Endothelial cell of umbilical vein (primary cell): ENCODE measurements around the gene FBLN7. TPM values are rescaled to one million over a fixed set of nuclear protein-coding genes. Genes with fewer than 3 reads are reported as not detected.
"Not testable (repeated sequence)": the region's sequence is repeated elsewhere in the genome, so short reads cannot be mapped to it uniquely, and the experiment has no call there.

Experiments
- BruUV-seq: library from RNA; stranded (reverse); fragments of 400-500 nt; replicated peaks from 2 replicates; lab custom pipeline; 2021; lab: Mats Ljungman, UMichigan
- CTCF ChIA-PET: fragments of 300-600, 350-600 bp; sonication (Branson Sonifier 250); formaldehyde crosslinking; loops from one replicate; lab custom pipeline; 2021; ENCODE audit warnings: antibody characterized with exemption, inconsistent platforms; lab: Charles Lee
- POLR2A ChIA-PET: fragments of 300-600, 350-600 bp; sonication (Branson Sonifier 250); formaldehyde crosslinking; loops from one replicate; lab custom pipeline; 2021; ENCODE audit warnings: antibody characterized with exemption, inconsistent platforms; lab: Charles Lee
- DNase-seq: peaks from one replicate; pipeline ENCODE4 v3.0.0-alpha.2; 2011; ENCODE audit warnings: low read depth, low spot score
- FAIRE-seq: peaks from 2 replicates; lab custom pipeline; 2011; peaks lifted over from hg19 to GRCh38; lab: Jason Lieb, UNC
- H2AFZ ChIP-seq: 2 replicates; pipeline ENCODE4 v1.6.0; 2012; ENCODE audit warnings: low read depth, low read length, control low read depth, inconsistent platforms
- H3K27ac ChIP-seq: 2 replicates; pipeline ENCODE4 v1.5.1; 2011; ENCODE audit warnings: low read depth, mild to moderate bottlenecking, control low read depth, low read length, moderate library complexity; ENCODE audit not compliant: insufficient read depth
- H3K27me3 ChIP-seq, 2 experiments: 2 replicates each; pipeline versions ENCODE4 v1.6.0 to v1.6.1; 2011; ENCODE audit warnings: low read length in 2 of 2, mixed read lengths in 1 of 2; ENCODE audit not compliant: control insufficient read depth in 2 of 2, insufficient read depth in 2 of 2
- H3K36me3 ChIP-seq, 2 experiments: 2 replicates in 1 of 2; 3 replicates in 1 of 2; pipeline ENCODE4 v1.5.1; 2011; ENCODE audit warnings: low read length in 2 of 2, mild to moderate bottlenecking in 1 of 2, moderate library complexity in 1 of 2; ENCODE audit not compliant: control insufficient read depth in 2 of 2, insufficient read depth in 2 of 2; ENCODE audit errors: extremely low read depth in 1 of 2
- H3K4me1 ChIP-seq: 3 replicates; pipeline ENCODE4 v1.5.1; 2011; ENCODE audit warnings: mild to moderate bottlenecking, low read length; ENCODE audit not compliant: control insufficient read depth, insufficient read depth; ENCODE audit errors: extremely low read depth
- H3K4me2 ChIP-seq: 2 replicates; pipeline ENCODE4 v1.6.1; 2011; ENCODE audit warnings: low read length, control low read depth, mixed read lengths; ENCODE audit not compliant: insufficient read depth
- H3K4me3 ChIP-seq, 3 experiments: fragments of 200-600 bp in 1 of 3; sonication (generic), shearing (Covaris generic) in 1 of 3; replicated peaks in 1 of 3; 2 replicates each; pipeline ENCODE4 v1.5.1; 2011 to 2016; ENCODE audit warnings: control low read depth in 3 of 3, low read length in 3 of 3, mild to moderate bottlenecking in 2 of 3, inconsistent platforms in 1 of 3, low read depth in 1 of 3, moderate library complexity in 1 of 3; ENCODE audit not compliant: insufficient read depth in 1 of 3
- H3K79me2 ChIP-seq: 2 replicates; pipeline ENCODE4 v1.6.0; 2012; ENCODE audit warnings: low read length, inconsistent platforms; ENCODE audit not compliant: control insufficient read depth, insufficient read depth
- H3K9ac ChIP-seq: replicated peaks from 2 replicates; pipeline ENCODE3; 2011; ENCODE audit warnings: low read length, control low read depth; ENCODE audit not compliant: insufficient read depth; ENCODE audit errors: extremely low read depth
- H3K9me1 ChIP-seq: replicated peaks from 3 replicates; pipeline ENCODE4 v1.6.0; 2011; ENCODE audit warnings: mild to moderate bottlenecking, low read length; ENCODE audit not compliant: control insufficient read depth, insufficient read depth; ENCODE audit errors: extremely low read depth
- H3K9me3 ChIP-seq: replicated peaks from 2 replicates; pipeline ENCODE4 v1.5.1; 2012; ENCODE audit warnings: low read length, inconsistent platforms; ENCODE audit not compliant: control insufficient read depth, insufficient read depth
- H4K20me1 ChIP-seq: replicated peaks from 2 replicates; pipeline ENCODE3; 2011; ENCODE audit warnings: mild to moderate bottlenecking, low read length; ENCODE audit not compliant: control insufficient read depth, insufficient read depth; ENCODE audit errors: extremely low read depth
- POLR2A ChIP-seq: IDR thresholded peaks from 2 replicates; pipeline ENCODE4 v1.6.1; 2012; ENCODE audit warnings: low read depth, mild to moderate bottlenecking, control low read depth, low read length
- POLR2AphosphoS5 ChIP-seq: IDR thresholded peaks from 2 replicates; pipeline ENCODE4 v1.6.1; 2012; ENCODE audit warnings: low read depth, mild to moderate bottlenecking, control low read depth, low read length, moderate library complexity; ENCODE audit not compliant: insufficient read depth
- dilution Hi-C: fragments of 300-500 bp; cut with MboI; formaldehyde crosslinking; loops from one replicate; pipeline ENCODE4 v1.15.0; 2019; ENCODE audit warnings: low sequenced_read_pairs; ENCODE audit not compliant: extremely low pct_ligation_motif_present
- intact Hi-C: fragments of 100-400 bp; cut with micrococcal nuclease; formaldehyde crosslinking; loops from one replicate; pipeline ENCODE4 v1.10.0; 2022
- polyA plus RNA-seq, 4 experiments: library from polyadenylated mRNA; depleted of rRNA in 3 of 4; stranded (reverse) in 3 of 4; unstranded in 1 of 4; fragments of >200 nt; gene quantifications; 2 replicates each; pipeline versions ENCODE4 v1.2.1 to v1.2.3, GENCODE V29; 2011 to 2012; ENCODE audit warnings: missing spikeins in 1 of 4
- total RNA-seq: library from RNA; stranded (reverse); gene quantifications from 2 replicates; pipeline ENCODE4 v1.2.3, GENCODE V29; 2021

FBLN7 gene
- total and polyA plus RNA-seq, 2 donors (not counting 3 experiments of a cell fraction or from before 2014, with no cell fraction given) = 3.1 to 3.3 TPM

- DNase-seq = peak; percentile 34
- Histone ChIP-seq H2AFZ (no peak overlapping the region), H3K4me1 (peaks cover 10% of the 10 kb centered on the region), H4K20me1 (no peaks in the 10 kb centered on the region), H3K27me3 (no peaks in the 10 kb centered on the region), H3K36me3 (no peaks in the 10 kb centered on the region), H3K9ac (no peak overlapping the region), H3K9me1 (no peaks in the 10 kb centered on the region), H3K27ac (no peak overlapping the region), H3K9me3 (no peaks in the 10 kb centered on the region), H3K79me2 (no peaks in the 10 kb centered on the region), H3K4me3 (no peak overlapping the region), H3K4me2 (no peak overlapping the region)
- POLR2A ChIA-PET = no interaction called here
- FAIRE-seq = no peak
- no TSS peak for BruUV-seq
- intact Hi-C loops = loop anchor here (5.0 kb wide), 1 partner anchor 143 kb away; no protein-coding TSS in a partner anchor
- dilution Hi-C loops = no loop called here
- CTCF ChIA-PET = interaction anchor here (0.6 to 2.3 kb wide), 3 partner anchors 12 to 30 kb away, joined by 3 to 8 read pairs (median 3); no protein-coding TSS in a partner anchor
- TF ChIP-seq POLR2A (no peak), POLR2AphosphoS5 (no peak)
These were observed 66.2 kb downstream of the FBLN7 start for GRCh38 chr2:112204411-112204810.

GRCh38 chr2:112207905-112208304 lies 69.7 kb downstream of the FBLN7 start:
- dilution Hi-C loops, DNase-seq, BruUV-seq, intact Hi-C loops, H3K4me3 ChIP-seq, H2AFZ ChIP-seq, H3K27ac ChIP-seq, CTCF ChIA-PET, FAIRE-seq, H3K79me2 ChIP-seq, H3K36me3 ChIP-seq, POLR2A ChIA-PET, H3K9ac ChIP-seq, H3K4me2 ChIP-seq, H4K20me1 ChIP-seq, H3K4me1 ChIP-seq, H3K9me3 ChIP-seq, H3K27me3 ChIP-seq, H3K9me1 ChIP-seq: not testable (repeated sequence)
